NCI-H510A treated with DMSO at 0.1 percent for 48 hours (cell line): ENCODE data around the gene SLC25A41.
A peak's percentile ranks its signal among the peaks of the same experiment; 100 is the strongest.
"Not testable (repeated sequence)": the region's sequence is repeated elsewhere in the genome, so short reads cannot be mapped to it uniquely, and the experiment has no call there.

Experiments used
- DNase-seq: peaks from one replicate; lab custom pipeline; 2025; lab: John Stamatoyannopoulos, UW

The SLC25A41 gene

DNA sequence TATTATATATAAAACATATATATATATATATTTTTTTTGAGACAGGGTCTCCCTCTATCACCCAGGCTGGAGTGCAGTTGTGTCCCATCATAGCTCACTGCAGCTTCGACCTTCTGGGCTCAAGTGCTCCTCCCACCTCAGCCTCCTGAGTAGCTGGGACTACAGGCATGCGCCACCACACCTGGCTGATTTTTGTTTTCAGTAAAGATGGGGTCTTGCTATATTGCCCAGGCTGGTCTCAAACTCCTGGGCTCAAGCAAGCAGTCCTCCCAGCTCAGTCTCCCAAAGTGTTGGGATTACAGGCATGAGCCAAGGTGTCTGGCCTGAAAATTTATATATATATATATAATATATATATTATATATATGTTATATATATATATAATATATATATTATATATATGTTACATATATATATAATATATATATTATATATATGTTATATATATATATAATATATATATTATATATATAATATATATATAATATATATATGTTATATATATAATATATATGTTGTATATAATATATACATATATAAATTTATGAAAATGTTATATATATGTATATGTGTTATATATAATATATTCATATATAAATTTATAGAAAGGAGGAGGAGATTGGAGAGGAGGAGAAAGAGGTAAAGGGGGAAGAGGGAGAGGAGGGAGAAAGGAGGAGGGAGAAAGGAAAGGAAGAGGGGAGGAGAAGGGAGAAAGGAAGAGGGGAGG, 4.7 kb downstream of the SLC25A41 start:
- not testable (repeated sequence) for DNase-seq

DNA sequence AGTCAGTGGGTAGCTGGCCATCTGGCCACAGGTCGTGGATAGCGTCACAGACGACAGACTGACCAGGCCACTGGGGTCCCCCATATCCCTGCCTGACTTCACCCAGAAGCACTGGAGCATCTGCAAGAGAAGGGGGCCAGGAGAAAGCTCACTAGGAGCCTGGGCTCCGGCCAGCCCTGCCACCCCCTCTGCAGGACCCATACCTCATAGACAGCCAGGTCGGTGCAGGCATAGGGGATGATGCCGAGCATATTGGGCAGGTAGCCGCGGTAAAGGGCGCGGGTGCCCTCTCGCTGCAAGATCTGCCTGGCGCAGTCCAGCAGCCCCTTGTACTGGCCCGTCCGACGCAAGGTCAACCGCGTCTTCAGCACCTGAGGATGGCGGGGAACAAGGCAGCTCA, 6.4 kb downstream of the SLC25A41 start:
- DNase-seq, result no peak

DNA sequence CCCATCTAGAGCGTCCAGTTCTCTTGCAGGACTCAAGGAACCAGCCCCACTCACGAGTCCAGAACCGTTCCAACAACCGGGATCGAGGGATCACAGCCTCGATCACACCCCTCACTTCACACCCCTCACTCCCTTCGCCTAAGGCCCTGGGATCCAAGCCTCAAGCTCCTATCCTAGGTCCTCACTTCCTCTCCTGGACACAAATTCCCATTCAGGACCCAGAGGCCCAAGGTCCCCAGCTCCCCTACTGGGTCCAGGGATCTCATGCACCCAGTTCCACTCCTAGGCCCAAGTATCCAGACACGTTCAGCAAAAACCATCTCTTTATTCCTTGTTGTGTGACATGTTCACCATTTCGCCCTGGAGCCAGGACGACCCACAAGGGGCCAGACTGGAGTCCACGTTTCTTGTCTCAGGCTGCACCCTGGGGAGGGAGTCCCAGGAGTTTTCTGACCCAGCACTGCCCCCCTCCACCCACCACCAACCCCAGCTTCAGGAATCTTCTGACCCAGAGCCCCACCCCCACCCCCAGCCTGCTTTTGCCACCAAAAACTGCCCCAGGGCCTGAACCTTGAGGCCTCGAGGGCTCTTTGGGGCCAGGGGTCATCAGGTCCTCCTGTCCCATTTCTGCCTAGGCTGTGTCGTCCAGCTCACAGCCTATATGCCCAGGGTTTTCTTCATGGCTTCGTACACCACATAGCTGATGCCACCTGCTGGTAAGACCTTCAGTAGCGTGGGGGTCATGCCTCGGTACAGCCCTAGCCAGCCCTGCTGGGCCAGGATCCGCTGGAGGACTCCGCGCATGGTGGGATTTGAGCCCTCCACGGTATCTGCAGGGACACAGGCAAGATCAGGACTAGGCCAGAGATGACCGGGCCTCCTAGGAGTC, 7.6 kb downstream of the SLC25A41 start:
- DNase-seq, result no peak

DNA sequence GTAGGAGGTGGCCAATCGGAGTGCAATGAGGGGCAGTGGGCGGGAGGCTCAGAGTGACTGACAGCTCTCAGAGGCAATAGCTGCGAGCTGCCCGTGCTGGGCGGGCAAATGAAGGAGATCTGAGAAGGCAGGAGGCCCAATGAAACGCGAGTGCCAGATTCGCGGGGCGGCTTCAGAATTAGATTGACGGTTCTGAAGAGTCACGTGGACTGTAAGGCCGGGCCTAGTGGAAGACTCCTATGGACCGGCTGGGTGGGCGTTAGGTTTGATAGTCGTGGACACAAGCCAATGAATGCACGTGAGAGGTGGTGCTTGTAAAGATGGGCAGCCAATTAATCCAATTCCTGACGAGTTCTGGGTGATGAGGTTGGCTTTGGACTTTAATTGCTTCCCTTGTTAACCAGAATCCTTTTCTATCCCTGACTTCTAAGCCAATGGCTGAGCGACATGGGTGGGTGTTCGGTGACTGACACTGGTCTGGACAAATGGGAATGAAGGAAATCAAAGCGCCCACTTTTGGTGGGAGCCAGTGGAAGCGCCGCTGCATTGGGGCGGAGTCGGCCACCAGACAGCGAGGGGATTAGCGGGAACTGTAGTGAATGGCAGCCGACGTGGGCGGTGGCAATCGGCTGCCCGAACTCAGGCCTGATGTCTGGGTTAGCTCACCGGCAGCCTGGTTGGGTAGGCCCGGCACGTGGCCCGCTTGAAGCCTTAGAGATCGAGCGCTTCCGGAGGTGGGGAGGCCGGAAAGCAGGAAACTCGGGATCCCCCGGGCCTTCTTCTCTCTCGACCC, 8.4 kb downstream of the SLC25A41 start:
- DNase-seq, result peak; percentile 99

DNA sequence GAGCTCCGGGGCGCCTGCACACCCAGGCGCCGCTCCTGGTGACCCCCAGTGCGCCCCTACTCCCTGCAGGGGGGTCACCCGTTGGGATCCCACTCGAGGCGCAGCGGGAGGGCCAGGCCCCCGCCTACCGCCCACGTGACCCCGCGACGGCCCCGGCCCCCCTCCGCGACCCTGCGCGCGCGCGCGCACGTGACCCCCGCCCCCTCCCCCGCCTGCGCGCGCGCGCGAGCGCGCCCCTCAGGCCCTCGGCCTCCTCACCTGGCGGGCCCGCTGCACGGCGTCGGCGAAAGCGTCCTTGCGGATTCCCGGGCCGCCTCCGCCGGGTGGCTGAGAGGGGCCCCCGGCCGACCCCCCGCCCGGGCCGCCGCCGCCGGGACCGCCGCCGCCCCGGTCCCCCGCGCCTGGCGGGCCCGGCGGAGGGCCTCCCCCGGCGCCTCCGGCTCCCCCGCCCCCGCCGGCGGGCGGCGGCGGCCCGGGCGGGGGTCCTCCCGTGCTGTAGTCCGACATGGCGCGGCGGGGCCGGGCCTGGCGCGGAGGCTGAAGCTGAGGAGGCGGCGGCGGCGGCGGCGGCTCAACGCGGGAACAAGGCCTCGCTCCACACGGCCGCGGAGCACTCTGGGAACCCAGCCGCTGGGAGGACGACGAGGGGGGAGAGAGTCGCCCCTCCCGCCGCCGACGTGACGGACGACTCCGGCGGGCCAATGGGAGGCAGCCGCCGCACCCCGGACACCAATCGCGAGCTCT, 9.2 kb downstream of the SLC25A41 start, which contains the start of gene KHSRP:
TSS of gene KHSRP (minus strand) at position 617 of the 744 bp plus-strand sequence. CDS start at position 507, 110 bp downstream.
- DNase-seq, result no peak

DNA sequence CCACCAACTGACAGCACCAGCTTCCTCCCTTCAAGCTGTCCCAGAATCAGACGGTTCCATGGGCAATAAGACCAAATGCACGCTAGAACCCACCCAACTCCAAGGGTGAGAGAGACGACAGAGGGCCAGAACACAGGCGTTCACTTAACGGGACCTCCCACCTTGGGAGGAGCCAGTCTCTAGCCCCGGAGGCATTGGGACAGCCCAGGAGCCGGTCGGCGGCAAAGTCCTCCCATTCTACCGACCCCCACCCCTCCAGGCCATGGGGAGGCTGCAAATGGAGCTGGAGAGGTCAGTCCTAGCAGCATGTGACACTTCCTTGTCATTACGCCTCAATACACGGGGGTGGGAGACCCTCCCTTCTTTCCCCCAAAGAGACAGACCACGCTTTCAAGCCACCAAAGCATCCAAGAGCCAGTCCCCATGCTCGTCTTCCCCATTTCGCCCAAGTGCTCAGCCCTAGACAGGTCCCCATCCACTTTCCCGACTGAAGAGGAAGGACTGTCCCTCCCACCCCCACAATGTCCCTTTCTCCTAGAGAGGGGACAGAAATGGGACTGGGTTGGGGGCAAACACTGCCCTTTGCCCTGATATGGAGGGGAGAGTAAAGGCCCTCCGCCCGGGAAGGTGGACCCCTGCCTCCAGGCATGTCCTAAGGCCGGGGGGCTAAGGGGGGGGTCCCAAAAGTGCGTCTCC, 9.9 kb downstream of the SLC25A41 start:
- DNase-seq, result no peak

DNA sequence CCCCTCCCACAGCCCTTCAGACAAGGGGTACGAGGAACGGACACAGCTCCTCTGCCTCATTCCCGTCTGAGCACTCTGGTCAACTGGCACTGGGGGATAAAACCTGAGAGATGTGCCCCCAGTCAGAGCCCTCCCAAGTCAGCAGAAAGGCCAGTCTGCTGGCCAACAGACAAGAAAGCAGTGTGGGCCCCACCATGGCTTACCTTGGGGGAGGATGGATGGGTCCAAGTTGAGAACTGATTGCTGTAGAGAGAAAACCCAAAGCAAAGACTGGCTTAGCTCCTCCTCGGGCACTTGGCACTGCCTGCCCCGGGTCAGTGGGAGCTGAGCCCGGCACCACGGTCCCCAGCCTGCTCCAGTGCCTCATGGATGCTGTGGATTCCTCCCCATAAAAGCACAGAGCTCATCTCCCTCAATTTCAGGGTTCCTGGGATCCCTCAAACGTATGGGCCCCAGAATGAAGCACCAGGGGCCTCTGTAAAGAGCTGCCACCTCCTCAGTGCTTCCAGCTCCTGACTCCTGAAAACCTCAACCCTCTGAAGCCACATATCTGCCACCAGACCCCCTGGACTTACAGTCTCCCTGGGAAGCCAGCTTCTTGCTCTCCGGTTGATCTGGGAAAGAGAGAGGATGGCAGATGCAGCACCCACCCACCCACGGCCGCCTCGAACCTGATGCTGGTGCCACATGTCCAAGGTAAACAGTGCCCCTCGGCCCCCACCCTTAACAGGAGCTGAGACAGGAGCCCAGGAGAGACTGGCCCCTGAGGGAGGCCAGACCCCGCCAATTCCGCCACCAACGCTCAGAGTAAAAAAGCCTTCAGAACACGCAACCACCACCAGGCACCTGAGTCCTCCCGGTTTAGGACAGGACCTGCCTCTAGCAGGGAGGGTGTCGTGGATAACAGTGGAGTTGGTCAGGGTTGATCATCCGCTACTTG, 12.2 kb downstream of the SLC25A41 start:
- DNase-seq, result no peak

DNA sequence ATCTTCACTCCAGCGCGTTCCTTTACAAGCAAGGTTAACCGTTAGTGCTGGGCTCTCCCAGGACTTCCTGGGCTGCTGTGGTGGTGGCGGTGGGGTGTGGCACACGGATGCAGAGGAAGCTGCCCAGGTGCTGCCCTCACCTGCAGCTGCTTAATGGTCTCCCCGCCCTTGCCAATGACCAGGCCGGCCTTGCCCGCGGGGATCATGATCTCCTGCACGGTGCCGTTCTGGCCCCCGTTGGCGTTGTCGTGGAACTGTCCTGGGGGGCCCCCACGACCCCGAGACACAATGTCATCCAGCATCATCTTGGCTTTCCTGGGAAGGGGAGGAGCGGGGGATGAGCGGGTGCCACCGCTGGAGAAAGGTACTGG, 15.0 kb downstream of the SLC25A41 start:
- DNase-seq, result no peak

DNA sequence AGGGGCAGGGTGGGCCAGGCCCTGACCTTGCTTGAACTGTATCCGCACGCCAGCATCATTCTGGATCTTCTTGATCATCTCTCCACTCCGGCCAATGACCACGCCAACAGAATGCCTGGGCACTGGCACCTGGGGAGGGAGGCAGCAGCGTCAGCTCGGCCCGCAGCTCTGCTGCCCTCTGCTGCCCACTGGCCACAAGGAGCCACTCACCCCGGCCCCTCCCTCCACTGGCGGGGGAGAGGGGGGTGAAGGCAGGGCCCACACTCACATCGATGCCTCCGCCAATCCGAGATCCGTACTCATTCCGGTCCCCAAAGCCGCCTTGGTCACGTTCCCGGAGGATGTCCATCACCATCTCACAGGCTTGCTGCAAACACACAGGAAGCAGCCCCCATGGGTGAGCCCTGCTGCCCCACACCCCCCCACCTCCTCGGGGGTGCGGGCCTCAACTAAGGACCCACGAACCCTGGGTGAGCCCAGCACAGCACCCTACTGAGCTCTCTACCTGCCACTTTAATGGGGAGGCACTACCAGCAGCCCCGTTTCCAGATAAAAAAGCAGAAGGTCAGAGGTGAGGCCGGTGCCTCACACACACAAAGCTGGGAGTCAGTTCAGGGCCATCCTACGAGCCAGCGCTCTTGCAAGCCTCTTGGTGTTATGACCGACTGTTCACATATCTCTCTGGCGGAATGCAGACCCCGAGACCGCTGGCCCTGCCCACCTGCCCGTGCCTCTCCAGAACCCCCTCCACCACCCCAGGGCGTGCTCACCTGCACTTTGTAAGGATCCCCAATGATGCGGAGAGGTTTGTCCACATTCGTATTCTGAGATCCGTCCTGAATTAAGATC, 15.6 kb downstream of the SLC25A41 start:
- DNase-seq, result no peak

DNA sequence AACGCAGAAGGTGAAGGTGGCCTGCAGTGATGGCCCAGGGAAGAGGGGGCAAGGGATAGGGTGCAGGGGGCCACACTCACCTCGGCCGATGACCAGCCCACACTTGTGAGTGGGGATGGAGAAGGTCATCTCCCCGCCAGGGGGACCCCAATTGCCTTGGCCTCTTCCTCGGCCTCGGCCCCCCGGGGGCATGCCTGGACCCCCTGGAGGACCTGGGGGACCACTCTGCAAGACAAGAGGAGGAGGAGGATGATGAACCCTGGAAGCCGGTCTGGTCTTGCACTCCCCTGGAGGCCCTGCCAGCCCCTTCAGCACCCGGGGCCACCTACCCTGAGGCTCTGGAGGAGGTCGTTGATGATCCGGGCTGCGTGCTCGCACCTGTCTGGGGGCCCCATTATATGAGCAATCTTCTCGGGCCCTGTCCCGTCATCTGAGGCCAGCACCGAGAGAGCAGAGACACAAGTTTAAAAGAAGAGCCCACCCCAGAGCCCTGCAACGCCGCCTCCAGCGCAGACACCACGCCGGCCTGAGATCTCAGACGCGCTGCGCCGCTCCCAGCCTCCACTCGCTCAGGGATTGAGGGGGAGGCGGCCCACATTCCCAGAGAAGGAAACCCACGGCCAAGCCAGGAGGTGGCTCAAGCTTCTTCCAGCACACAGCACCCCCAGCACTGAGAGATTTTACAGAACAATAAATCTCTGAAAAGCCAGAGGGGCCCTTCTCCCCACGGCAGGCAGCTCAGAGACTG, 16.7 kb downstream of the SLC25A41 start:
- no peak for DNase-seq

DNA sequence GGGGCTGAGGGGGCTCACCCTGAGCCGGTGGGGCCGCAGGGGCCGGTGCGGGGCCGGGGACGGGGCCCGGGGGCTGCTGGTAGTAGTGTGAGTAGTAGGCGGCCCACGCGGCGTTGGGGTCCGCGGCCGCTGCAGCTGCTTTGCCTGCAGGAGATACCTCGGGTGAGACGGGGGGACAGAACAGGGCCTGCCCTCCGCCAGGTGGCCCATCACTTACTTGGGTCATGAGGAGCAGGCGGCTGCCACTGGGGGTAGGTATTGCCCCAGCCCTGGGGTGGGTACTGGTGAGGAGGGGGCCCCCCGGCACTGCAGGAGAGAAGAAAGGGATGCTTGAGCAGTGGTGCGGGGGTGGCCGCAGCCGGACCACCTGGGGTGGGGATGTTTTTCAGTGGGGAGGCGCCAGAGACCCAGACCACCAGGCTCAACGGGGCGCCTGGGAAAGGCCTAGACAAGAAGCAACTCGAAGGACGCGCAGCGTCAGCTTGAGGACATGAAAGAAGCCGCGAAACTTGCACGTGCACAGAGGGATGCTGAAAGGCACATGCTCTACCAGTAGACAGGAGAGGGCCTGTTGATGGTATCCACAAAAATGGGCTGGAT, 17.9 kb downstream of the SLC25A41 start:
- DNase-seq, result no peak

DNA sequence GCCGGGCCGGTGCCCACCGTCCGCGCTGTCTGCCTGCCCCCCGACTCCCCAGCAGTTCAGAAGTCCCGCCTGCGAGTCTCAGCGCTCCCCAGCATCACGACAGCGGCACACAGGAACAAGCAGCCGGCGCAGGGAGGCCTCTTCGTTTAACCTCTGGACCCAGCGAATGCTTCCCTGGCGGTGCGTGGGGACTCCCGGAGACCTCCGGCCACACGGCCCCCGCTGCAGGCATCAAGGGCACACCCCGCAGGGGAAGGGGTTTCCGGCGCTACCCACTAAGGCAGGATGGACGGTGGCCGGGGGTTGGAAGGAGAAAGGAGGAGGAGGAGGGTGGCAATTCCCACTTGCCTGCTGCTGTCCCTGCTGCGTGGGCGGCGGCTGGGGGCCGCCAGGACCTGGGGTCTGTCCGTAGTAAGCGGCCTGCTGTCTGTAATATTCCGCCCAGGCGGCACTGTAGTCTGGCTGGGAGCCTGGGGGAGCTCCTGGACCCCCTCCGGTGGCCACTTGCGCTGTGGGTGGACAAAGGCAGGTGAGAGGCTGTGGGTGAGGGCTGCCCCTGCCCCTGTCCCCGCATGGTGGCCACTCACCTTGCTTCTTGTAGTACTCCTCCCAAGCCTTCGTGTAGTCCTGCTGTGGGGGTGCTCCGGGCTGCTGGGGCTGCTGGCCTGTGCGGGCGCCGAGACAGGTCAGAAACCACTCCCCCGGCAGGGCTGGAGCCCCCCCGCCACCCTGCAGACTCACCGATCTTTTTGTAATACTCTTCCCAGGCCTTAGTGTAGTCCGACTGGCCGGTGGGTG, 18.6 kb downstream of the SLC25A41 start:
- DNase-seq, result no peak

DNA sequence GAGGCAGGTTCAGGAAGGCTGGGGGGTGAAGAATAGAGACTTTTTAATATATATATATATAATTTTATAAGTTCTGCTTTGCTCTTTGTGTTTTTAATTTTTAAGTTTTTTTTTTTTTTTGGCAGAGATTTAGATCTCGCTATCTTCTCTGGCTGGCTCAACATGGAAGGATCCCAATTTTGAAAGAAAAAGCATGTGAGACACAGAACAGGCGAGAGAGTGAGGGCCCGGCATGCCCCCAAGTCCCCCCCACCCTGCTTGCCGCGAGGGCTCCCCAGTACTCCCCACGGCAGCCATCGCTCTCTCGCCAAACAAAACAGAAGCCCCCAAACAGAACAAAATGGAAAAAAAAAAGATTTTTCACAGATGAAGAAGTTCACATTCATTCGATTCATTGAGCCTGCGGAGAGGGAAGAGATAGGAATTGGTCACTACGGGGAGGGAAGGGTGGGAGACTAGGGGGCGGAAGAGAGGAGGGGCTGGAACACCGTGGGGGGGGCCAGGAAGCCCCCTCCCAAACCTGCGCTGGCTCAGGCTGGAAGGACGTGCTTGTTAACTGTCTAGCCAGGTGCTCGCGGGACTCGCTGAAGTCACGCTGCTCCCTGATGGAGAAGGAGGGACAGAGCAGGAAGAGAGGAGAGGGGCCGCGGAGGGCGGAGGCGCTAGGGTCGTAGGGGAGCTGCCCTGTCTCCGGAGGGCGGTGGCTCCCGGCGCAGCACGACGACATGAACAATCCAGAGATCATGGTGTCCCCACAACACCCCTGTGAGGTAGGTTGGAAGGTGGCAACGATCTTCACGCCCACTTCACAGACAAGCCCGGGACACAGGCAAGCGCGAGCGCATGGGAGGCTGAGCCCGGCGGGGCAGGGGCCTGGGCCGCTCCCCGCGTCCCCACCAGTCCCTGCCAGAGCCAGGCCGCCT, 19.6 kb downstream of the SLC25A41 start:
- no peak for DNase-seq

DNA sequence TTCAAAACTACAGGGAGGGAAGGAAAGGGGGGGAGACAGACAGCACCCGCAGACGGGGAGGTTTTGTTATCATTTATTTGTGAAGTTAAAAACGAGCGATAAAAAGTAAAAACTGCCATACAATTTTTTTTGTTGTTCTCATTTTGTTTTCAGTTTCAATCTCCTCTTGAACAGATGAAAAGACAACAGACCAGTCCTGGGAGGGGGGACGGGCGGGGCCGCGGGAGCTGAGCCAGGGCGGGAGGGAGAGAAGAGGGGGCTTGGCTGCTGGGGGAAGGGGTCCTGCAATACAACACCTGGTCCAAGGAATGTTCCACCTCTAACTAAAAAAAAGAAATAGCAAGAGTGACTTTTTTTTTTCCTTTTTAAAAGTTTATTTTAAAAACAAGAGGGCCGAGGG, 20.3 kb downstream of the SLC25A41 start:
- no peak for DNase-seq

DNA sequence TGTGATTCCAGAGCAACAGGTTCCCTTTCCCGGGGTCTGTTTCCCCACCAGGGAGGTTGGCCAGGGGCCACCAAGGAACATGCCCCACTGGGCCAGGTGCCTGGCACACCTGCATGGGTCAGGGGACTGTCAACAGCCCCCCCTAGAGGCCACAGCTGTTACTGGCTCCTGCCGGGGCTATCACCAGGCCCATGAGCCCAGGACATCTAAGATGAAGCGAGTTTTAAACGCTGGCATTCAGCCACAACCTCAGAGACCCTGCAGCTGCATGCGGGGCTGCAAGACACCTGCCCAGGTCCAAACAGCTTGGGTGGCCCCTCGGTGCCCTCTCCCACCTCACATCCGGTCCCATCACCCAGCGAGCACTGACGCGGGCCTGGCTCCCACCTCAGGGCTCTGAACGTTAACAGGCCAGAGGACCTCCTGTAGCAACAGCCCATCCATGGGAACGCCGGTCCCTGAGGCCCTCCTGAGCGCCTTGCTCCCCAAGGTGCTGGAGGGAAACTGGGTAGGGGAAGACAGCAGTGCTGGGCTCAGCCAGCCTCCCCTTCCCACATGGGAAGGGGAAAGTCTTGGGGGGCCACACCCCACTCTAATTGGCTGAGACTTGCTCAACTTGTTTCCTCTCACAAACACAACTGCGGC, 21.0 kb downstream of the SLC25A41 start:
- peak; percentile 31 for DNase-seq
